K562 (cell line): ENCODE data around the gene SLC6A14.

Source experiments
- NR1H2 ChIP-seq: sonication (generic); formaldehyde crosslinking; IDR thresholded peaks from 2 replicates; pipeline ENCODE4 v1.4.0; 2020; ENCODE audit warnings: mild to moderate bottlenecking, missing genetic modification reagents
- SIX5 ChIP-seq, 2 experiments: IDR thresholded peaks; 2 replicates each; pipeline ENCODE4 v1.6.1; 2011; ENCODE audit warnings: low read length in 2 of 2, borderline replicate concordance in 1 of 2, low read depth in 1 of 2, mild to moderate bottlenecking in 1 of 2, moderate library complexity in 1 of 2; ENCODE audit not compliant: insufficient read depth in 1 of 2
- ZKSCAN1 ChIP-seq: fragments of 150-350 bp; IDR thresholded peaks from 2 replicates; pipeline ENCODE4 v1.6.1; 2016; ENCODE audit warnings: low read depth, low read length
- TF ChIP-seq, protein P1 (sequence below), 2 experiments: fragments of 450-650 bp in 1 of 2; sonication (generic) in 1 of 2; formaldehyde crosslinking in 1 of 2; IDR thresholded peaks in 1 of 2; conservative IDR thresholded peaks in 1 of 2; 2 replicates each; pipeline versions ENCODE4 v1.6.1 to v1.8.1; 2016 to 2023; ENCODE audit warnings: mild to moderate bottlenecking in 2 of 2, moderate library complexity in 2 of 2, inconsistent platforms in 1 of 2, missing genetic modification reagents in 1 of 2
- TF ChIP-seq, protein P2 (sequence below), 3 experiments: IDR thresholded peaks in 2 of 3; conservative IDR thresholded peaks in 1 of 3; 2 replicates each; pipeline ENCODE4 v1.5.1; 2011 to 2012; ENCODE audit warnings: low read length in 3 of 3, mild to moderate bottlenecking in 3 of 3, control low read depth in 2 of 3, improper control_type of control experiment in 1 of 3, inconsistent platforms in 1 of 3, low read depth in 1 of 3, mixed read lengths in 1 of 3, moderate library complexity in 1 of 3; ENCODE audit not compliant: insufficient read depth in 2 of 3
- TF ChIP-seq, protein P3 (sequence below): sonication (generic); formaldehyde crosslinking; IDR thresholded peaks from 2 replicates; pipeline ENCODE4 v1.8.1; 2023; ENCODE audit warnings: mild to moderate bottlenecking, missing genetic modification reagents, moderate library complexity
- TF ChIP-seq, protein P4 (sequence below): sonication (generic); formaldehyde crosslinking; IDR thresholded peaks from 2 replicates; pipeline ENCODE4 v1.8.1; 2023; ENCODE audit warnings: missing genetic modification reagents, mild to moderate bottlenecking, borderline replicate concordance
- TF ChIP-seq, protein P5 (sequence below): sonication (generic); formaldehyde crosslinking; IDR thresholded peaks from 2 replicates; pipeline ENCODE4 v1.9.0; 2022; ENCODE audit warnings: mild to moderate bottlenecking, missing genetic modification reagents

DNA sequence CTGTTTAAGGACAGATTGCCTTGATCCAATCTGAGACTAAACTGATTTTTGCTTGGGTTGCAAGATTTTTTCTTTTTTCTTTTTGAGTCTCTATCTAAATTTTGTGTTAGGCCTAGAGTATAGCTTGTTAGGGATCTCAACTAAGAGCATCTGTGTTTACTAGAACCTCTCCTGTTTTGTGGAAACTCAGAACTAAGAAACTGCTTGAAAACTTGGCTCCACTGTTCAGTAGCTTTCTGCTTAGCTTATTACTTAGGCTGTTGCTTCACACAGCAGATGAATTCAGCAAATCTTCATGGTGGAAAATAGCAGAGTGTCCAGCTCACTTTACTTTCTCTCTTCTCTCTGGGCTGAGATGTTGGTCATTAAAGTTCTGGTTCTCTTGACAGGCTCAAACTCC is 36.7 kb upstream of the SLC6A14 start:
- TF ChIP-seq NR1H2 (CRISPR knock-in tag), result no peak
- TF ChIP-seq SIX5 (IDR thresholded peaks at IDR 0.05; ENCODE audit: borderline replicate concordance in 1 of 2, insufficient read depth in 1 of 2, low read depth in 1 of 2, low read length in 2 of 2), result no peak
- TF ChIP-seq, protein P1, sequence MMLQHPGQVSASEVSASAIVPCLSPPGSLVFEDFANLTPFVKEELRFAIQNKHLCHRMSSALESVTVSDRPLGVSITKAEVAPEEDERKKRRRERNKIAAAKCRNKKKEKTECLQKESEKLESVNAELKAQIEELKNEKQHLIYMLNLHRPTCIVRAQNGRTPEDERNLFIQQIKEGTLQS (IDR thresholded peaks at IDR 0.05), result no peak
- TF ChIP-seq, protein P1 (CRISPR knock-in tag; conservative IDR thresholded peaks at IDR 0.05), result no peak
- TF ChIP-seq, protein P2, sequence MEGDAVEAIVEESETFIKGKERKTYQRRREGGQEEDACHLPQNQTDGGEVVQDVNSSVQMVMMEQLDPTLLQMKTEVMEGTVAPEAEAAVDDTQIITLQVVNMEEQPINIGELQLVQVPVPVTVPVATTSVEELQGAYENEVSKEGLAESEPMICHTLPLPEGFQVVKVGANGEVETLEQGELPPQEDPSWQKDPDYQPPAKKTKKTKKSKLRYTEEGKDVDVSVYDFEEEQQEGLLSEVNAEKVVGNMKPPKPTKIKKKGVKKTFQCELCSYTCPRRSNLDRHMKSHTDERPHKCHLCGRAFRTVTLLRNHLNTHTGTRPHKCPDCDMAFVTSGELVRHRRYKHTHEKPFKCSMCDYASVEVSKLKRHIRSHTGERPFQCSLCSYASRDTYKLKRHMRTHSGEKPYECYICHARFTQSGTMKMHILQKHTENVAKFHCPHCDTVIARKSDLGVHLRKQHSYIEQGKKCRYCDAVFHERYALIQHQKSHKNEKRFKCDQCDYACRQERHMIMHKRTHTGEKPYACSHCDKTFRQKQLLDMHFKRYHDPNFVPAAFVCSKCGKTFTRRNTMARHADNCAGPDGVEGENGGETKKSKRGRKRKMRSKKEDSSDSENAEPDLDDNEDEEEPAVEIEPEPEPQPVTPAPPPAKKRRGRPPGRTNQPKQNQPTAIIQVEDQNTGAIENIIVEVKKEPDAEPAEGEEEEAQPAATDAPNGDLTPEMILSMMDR (IDR thresholded peaks at IDR 0.05 in 2 of 3, conservative IDR thresholded peaks at IDR 0.05 in 1 of 3; ENCODE audit: insufficient read depth in 2 of 3, low read depth in 1 of 3, low read length in 3 of 3), result no peak
- TF ChIP-seq, protein P3, sequence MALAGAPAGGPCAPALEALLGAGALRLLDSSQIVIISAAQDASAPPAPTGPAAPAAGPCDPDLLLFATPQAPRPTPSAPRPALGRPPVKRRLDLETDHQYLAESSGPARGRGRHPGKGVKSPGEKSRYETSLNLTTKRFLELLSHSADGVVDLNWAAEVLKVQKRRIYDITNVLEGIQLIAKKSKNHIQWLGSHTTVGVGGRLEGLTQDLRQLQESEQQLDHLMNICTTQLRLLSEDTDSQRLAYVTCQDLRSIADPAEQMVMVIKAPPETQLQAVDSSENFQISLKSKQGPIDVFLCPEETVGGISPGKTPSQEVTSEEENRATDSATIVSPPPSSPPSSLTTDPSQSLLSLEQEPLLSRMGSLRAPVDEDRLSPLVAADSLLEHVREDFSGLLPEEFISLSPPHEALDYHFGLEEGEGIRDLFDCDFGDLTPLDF, result no peak
- TF ChIP-seq, protein P4, sequence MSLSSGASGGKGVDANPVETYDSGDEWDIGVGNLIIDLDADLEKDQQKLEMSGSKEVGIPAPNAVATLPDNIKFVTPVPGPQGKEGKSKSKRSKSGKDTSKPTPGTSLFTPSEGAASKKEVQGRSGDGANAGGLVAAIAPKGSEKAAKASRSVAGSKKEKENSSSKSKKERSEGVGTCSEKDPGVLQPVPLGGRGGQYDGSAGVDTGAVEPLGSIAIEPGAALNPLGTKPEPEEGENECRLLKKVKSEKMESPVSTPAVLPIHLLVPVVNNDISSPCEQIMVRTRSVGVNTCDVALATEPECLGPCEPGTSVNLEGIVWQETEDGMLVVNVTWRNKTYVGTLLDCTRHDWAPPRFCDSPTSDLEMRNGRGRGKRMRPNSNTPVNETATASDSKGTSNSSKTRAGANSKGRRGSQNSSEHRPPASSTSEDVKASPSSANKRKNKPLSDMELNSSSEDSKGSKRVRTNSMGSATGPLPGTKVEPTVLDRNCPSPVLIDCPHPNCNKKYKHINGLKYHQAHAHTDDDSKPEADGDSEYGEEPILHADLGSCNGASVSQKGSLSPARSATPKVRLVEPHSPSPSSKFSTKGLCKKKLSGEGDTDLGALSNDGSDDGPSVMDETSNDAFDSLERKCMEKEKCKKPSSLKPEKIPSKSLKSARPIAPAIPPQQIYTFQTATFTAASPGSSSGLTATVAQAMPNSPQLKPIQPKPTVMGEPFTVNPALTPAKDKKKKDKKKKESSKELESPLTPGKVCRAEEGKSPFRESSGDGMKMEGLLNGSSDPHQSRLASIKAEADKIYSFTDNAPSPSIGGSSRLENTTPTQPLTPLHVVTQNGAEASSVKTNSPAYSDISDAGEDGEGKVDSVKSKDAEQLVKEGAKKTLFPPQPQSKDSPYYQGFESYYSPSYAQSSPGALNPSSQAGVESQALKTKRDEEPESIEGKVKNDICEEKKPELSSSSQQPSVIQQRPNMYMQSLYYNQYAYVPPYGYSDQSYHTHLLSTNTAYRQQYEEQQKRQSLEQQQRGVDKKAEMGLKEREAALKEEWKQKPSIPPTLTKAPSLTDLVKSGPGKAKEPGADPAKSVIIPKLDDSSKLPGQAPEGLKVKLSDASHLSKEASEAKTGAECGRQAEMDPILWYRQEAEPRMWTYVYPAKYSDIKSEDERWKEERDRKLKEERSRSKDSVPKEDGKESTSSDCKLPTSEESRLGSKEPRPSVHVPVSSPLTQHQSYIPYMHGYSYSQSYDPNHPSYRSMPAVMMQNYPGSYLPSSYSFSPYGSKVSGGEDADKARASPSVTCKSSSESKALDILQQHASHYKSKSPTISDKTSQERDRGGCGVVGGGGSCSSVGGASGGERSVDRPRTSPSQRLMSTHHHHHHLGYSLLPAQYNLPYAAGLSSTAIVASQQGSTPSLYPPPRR, result no peak
- no peak for TF ChIP-seq ZKSCAN1
- TF ChIP-seq, protein P5, sequence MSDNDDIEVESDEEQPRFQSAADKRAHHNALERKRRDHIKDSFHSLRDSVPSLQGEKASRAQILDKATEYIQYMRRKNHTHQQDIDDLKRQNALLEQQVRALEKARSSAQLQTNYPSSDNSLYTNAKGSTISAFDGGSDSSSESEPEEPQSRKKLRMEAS, result no peak
